GM12878 (cell line): ENCODE data around the gene AFAP1. TPM values are rescaled to one million over a fixed set of nuclear protein-coding genes. Genes with fewer than 3 reads are reported as not detected.

ENCODE experiments used
- ATAC-seq: fragments of 200-7000 bp; cut with Tn5 transposase; 3 replicates; pipeline ENCODE4 v1.9.1; 2020; ENCODE audit warnings: mild to moderate bottlenecking, moderate library complexity
- BruUV-seq: library from RNA; stranded (reverse); fragments of 400-500 nt; replicated peaks from 2 replicates; lab custom pipeline; 2021; lab: Mats Ljungman, UMichigan
- CTCF ChIA-PET: fragments of 300-600 bp; sonication (Branson Sonifier 250); formaldehyde crosslinking; extraction: SDS; loops from one replicate; lab custom pipeline; 2021; ENCODE audit warnings: inconsistent platforms; lab: Yijun Ruan, JAX
- POLR2A ChIA-PET: fragments of 350-600 bp; formaldehyde crosslinking; extraction: SDS; loops from one replicate; lab custom pipeline; 2021; ENCODE audit warnings: inconsistent platforms; lab: Charles Lee
- RAD21 ChIA-PET: fragments of 300-600 bp; sonication (Branson Sonifier 250); formaldehyde crosslinking; loops from one replicate; lab custom pipeline; 2023; ENCODE audit warnings: antibody characterized with exemption; ENCODE audit not compliant: unreplicated experiment; lab: Charles Lee
- SMC1A ChIA-PET: fragments of 300-600 bp; sonication (Branson Sonifier 250); formaldehyde crosslinking; loops from one replicate; lab custom pipeline; 2023; ENCODE audit not compliant: unreplicated experiment, uncharacterized antibody; lab: Charles Lee
- DNase-seq: peaks from one replicate; pipeline ENCODE4 v3.0.0-alpha.2; 2011; ENCODE audit warnings: low read depth, low spot score
- FAIRE-seq: peaks from 3 replicates; lab custom pipeline; 2011; peaks lifted over from hg19 to GRCh38; lab: Jason Lieb, UNC
- H2AFZ ChIP-seq: 2 replicates; pipeline ENCODE4 v1.6.0; 2011; ENCODE audit warnings: low read depth, low read length, control low read depth; ENCODE audit not compliant: control insufficient read depth
- H3K27ac ChIP-seq: 2 replicates; pipeline ENCODE4 v1.5.1; 2011; ENCODE audit warnings: control low read depth; ENCODE audit not compliant: control insufficient read depth, insufficient read depth
- H3K27me3 ChIP-seq, 2 experiments: replicated peaks in 1 of 2; 2 replicates each; pipeline versions ENCODE4 v1.6.0 to v1.6.1; 2011; ENCODE audit warnings: low read length in 1 of 2; ENCODE audit not compliant: control insufficient read depth in 2 of 2, insufficient read depth in 2 of 2
- H3K36me3 ChIP-seq, 2 experiments: 2 replicates each; pipeline ENCODE4 v1.5.1; 2011; ENCODE audit warnings: low read length in 1 of 2; ENCODE audit not compliant: control insufficient read depth in 2 of 2, insufficient read depth in 2 of 2
- H3K4me1 ChIP-seq: 2 replicates; pipeline ENCODE4 v1.6.1; 2011; ENCODE audit warnings: mild to moderate bottlenecking, low read length, moderate library complexity, mixed read lengths; ENCODE audit not compliant: control insufficient read depth, insufficient read depth
- H3K4me2 ChIP-seq: 2 replicates; pipeline ENCODE4 v1.6.0; 2011; ENCODE audit warnings: control low read depth; ENCODE audit not compliant: control insufficient read depth, insufficient read depth
- H3K4me3 ChIP-seq: fragments of 200-600 bp; sonication (generic); 2 replicates; pipeline ENCODE4 v1.5.1; 2016
- H3K79me2 ChIP-seq: 2 replicates; pipeline ENCODE4 v1.6.0; 2011; ENCODE audit warnings: low read length; ENCODE audit not compliant: control insufficient read depth, insufficient read depth
- H3K9ac ChIP-seq: 2 replicates; pipeline ENCODE4 v1.8.0; 2011; ENCODE audit warnings: low read length, control low read depth, mixed read lengths; ENCODE audit not compliant: control insufficient read depth, insufficient read depth
- H3K9me3 ChIP-seq: replicated peaks from 3 replicates; pipeline ENCODE4 v1.5.1; 2011; ENCODE audit warnings: mild to moderate bottlenecking, low read length; ENCODE audit not compliant: control insufficient read depth, insufficient read depth
- H4K20me1 ChIP-seq: 2 replicates; pipeline ENCODE4 v1.6.0; 2011; ENCODE audit not compliant: control insufficient read depth, insufficient read depth
- EED ChIP-seq: sonication (generic); IDR thresholded peaks from 2 replicates; pipeline ENCODE4 v1.6.1; 2016; ENCODE audit warnings: antibody characterized with exemption, low read depth
- EP300 ChIP-seq, 2 experiments: fragments of 150-350 bp in 1 of 2; IDR thresholded peaks; 2 replicates each; pipeline ENCODE4 v1.6.1; 2011 to 2012; ENCODE audit warnings: low read depth in 2 of 2, low read length in 2 of 2, borderline replicate concordance in 1 of 2, improper control_type of control experiment in 1 of 2, inconsistent platforms in 1 of 2; ENCODE audit not compliant: control insufficient read depth in 1 of 2
- KAT2A ChIP-seq: conservative IDR thresholded peaks from 2 replicates; pipeline ENCODE4 v1.6.1; 2011; ENCODE audit warnings: low read depth, low read length; ENCODE audit not compliant: control insufficient read depth
- NBN ChIP-seq: fragments of 450-650 bp; IDR thresholded peaks from 2 replicates; pipeline ENCODE4 v1.6.1; 2016
- RAD51 ChIP-seq: fragments of 450-650 bp; IDR thresholded peaks from 2 replicates; pipeline ENCODE4 v1.6.1; 2016; ENCODE audit warnings: moderate library complexity, mild to moderate bottlenecking, inconsistent platforms
- RFX5 ChIP-seq: IDR thresholded peaks from 2 replicates; pipeline ENCODE4 v1.6.1; 2011; ENCODE audit warnings: low read depth, low read length, improper control_type of control experiment
- WRNIP1 ChIP-seq: IDR thresholded peaks from 2 replicates; pipeline ENCODE4 v1.6.1; 2011; ENCODE audit warnings: low read depth, low read length, improper control_type of control experiment, borderline replicate concordance
- ZBED1 ChIP-seq: IDR thresholded peaks from 2 replicates; pipeline ENCODE4 v1.6.1; 2016; ENCODE audit warnings: borderline replicate concordance
- WGBS: methylation state at CpG from one replicate; pipeline ENCODE4 v1.1.6; 2016; ENCODE audit warnings: low lambda C conversion rate; ENCODE audit not compliant: insufficient replicate concordance, insufficient coverage; ENCODE audit errors: missing lambda C conversion rate; 5-methylcytosine and 5-hydroxymethylcytosine counted together
- in situ Hi-C: fragments of 300-500 bp; cut with MboI; formaldehyde crosslinking; loops from 9 replicates; pipeline ENCODE4 v1.14.3; 2018; ENCODE audit warnings: mixed read lengths
- intact Hi-C: fragments of 100-400 bp; cut with micrococcal nuclease; formaldehyde crosslinking; loops from one replicate; pipeline ENCODE4 v1.14.2; 2022; ENCODE audit not compliant: unreplicated experiment
- polyA plus RNA-seq, 11 experiments: library from polyadenylated mRNA; depleted of rRNA in 4 of 11; unstranded in 6 of 11; stranded (reverse) in 5 of 11; fragments of >200 nt; fragmentation: Nextera tagmentation in 4 of 11; fragmentation: Illumina TruSeq in 1 of 11; extraction: Ambion mirVana in 4 of 11; extraction: Trizol in 1 of 11; gene quantifications; 1 replicate in 1 of 11; 2 replicates in 10 of 11; pipeline versions ENCODE4 v1.2.1 to v1.2.3, GENCODE V29; 2011 to 2016; ENCODE audit warnings: inconsistent platforms in 2 of 11, missing spikeins in 2 of 11, low read depth in 1 of 11
- total RNA-seq, 4 experiments: library from RNA; depleted of rRNA in 3 of 4; stranded (reverse); fragments of >200 nt in 3 of 4; fragmentation: Illumina TruSeq in 1 of 4; extraction: Trizol in 1 of 4; gene quantifications; 2 replicates each; pipeline versions ENCODE4 v1.2.1 to v1.2.3, GENCODE V29; 2013 to 2021
- TF ChIP-seq, protein P1 (sequence below): IDR thresholded peaks from 2 replicates; pipeline ENCODE4 v1.6.1; 2012; ENCODE audit warnings: low read length, inconsistent platforms
- TF ChIP-seq, protein P2 (sequence below): IDR thresholded peaks from 2 replicates; pipeline ENCODE4 v1.6.1; 2011; ENCODE audit warnings: borderline replicate concordance, low read depth, mild to moderate bottlenecking, moderate library complexity, mixed read lengths, low read length; ENCODE audit not compliant: insufficient read depth; ENCODE audit errors: extremely low read length
- TF ChIP-seq, protein P3 (sequence below): IDR thresholded peaks from 2 replicates; pipeline ENCODE4 v1.6.1; 2012; ENCODE audit warnings: improper control_type of control experiment, low read depth, low read length; ENCODE audit not compliant: insufficient replicate concordance

Gene AFAP1
- total and polyA plus RNA-seq, 10 of the 15 experiments (the other 5 are each of a cell fraction or from before 2014, with no cell fraction given) = 0.02 to 0.23 (median 0.09) TPM; not detected in 1

DNA sequence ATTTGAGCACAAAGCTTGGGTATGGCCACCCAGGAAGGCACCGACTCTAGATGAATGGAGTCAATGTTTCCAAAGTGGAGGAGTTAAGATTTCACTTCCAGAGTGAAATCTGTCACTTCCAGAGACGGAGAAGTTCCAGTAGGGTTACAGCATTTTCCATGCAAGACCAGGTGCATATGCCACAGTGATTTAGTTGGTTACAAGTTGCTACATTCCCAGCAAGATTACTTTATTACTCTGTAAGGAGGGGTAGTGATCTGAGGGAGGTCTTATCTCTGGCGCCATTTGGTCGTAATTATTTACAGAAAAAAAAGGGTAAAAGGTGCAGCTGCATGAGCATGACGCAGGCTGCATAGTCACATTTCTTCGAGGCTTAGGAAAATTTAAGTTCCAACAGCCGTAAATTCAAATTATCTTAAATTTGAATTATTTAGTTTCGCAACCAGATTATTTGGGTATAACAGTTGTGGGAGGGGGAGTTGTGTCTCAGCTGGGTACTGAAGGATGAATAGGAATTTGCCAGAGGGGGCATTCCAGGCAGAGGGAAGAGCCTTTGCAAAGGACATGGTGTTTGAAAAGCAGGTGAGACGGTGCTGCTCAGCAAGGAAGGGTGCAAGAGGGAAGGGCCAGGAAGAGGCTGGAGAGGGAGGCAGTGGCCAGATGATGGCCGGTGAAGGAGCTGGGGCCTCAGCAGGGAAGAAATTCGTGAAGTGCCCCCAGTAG is 17.4 kb upstream of the AFAP1 start:
- POLR2A ChIA-PET = no interaction called here
- no peaks in the 10 kb centered on the region for H3K36me3 ChIP-seq
- CTCF ChIA-PET = interaction anchor here (1.0 kb wide), 1 partner anchor 155 kb away, joined by 4 read pairs; no protein-coding TSS in a partner anchor
- no peaks in the 10 kb centered on the region for H3K79me2 ChIP-seq
- peaks cover 5% of the 10 kb centered on the region for H3K4me1 ChIP-seq
- in situ Hi-C loops = no loop called here
- H3K9me3 ChIP-seq = no peaks in the 10 kb centered on the region; the same call in 2 of the 3 replicates
- no peak overlapping the region for H3K27ac ChIP-seq
- no peak for ATAC-seq
- H3K9ac ChIP-seq = no peak overlapping the region
- peaks cover 0 to 1% of the 10 kb centered on the region in 2 experiments; a peak in 2 of 4 replicates for H3K27me3 ChIP-seq
- RAD21 ChIA-PET = no interaction called here
- SMC1A ChIA-PET = no interaction called here
- no peak overlapping the region for H3K4me3 ChIP-seq
- 17% methylated on average over 11 of the region's 11 CpGs for WGBS
- intact Hi-C loops = no loop called here
- no TSS peak for BruUV-seq
- DNase-seq = no peak
- FAIRE-seq = no peak
- no peak overlapping the region for H3K4me2 ChIP-seq
- no peak overlapping the region for H2AFZ ChIP-seq
- H4K20me1 ChIP-seq = no peaks in the 10 kb centered on the region
- no peak for TF ChIP-seq NBN
- TF ChIP-seq, protein P1, sequence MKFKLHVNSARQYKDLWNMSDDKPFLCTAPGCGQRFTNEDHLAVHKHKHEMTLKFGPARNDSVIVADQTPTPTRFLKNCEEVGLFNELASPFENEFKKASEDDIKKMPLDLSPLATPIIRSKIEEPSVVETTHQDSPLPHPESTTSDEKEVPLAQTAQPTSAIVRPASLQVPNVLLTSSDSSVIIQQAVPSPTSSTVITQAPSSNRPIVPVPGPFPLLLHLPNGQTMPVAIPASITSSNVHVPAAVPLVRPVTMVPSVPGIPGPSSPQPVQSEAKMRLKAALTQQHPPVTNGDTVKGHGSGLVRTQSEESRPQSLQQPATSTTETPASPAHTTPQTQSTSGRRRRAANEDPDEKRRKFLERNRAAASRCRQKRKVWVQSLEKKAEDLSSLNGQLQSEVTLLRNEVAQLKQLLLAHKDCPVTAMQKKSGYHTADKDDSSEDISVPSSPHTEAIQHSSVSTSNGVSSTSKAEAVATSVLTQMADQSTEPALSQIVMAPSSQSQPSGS = no peak
- TF ChIP-seq EP300 (IDR thresholded peaks at IDR 0.05; ENCODE audit: borderline replicate concordance in 1 of 2, control insufficient read depth in 1 of 2, low read depth in 2 of 2, low read length in 2 of 2) = no peak
- TF ChIP-seq, protein P2, sequence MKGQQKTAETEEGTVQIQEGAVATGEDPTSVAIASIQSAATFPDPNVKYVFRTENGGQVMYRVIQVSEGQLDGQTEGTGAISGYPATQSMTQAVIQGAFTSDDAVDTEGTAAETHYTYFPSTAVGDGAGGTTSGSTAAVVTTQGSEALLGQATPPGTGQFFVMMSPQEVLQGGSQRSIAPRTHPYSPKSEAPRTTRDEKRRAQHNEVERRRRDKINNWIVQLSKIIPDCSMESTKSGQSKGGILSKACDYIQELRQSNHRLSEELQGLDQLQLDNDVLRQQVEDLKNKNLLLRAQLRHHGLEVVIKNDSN = no peak
- TF ChIP-seq WRNIP1 = no peak
- no peak for TF ChIP-seq RFX5
- TF ChIP-seq RAD51 = no peak
- TF ChIP-seq KAT2A = no peak
- no peak for TF ChIP-seq EED
- no peak for TF ChIP-seq ZBED1
- TF ChIP-seq, protein P3, sequence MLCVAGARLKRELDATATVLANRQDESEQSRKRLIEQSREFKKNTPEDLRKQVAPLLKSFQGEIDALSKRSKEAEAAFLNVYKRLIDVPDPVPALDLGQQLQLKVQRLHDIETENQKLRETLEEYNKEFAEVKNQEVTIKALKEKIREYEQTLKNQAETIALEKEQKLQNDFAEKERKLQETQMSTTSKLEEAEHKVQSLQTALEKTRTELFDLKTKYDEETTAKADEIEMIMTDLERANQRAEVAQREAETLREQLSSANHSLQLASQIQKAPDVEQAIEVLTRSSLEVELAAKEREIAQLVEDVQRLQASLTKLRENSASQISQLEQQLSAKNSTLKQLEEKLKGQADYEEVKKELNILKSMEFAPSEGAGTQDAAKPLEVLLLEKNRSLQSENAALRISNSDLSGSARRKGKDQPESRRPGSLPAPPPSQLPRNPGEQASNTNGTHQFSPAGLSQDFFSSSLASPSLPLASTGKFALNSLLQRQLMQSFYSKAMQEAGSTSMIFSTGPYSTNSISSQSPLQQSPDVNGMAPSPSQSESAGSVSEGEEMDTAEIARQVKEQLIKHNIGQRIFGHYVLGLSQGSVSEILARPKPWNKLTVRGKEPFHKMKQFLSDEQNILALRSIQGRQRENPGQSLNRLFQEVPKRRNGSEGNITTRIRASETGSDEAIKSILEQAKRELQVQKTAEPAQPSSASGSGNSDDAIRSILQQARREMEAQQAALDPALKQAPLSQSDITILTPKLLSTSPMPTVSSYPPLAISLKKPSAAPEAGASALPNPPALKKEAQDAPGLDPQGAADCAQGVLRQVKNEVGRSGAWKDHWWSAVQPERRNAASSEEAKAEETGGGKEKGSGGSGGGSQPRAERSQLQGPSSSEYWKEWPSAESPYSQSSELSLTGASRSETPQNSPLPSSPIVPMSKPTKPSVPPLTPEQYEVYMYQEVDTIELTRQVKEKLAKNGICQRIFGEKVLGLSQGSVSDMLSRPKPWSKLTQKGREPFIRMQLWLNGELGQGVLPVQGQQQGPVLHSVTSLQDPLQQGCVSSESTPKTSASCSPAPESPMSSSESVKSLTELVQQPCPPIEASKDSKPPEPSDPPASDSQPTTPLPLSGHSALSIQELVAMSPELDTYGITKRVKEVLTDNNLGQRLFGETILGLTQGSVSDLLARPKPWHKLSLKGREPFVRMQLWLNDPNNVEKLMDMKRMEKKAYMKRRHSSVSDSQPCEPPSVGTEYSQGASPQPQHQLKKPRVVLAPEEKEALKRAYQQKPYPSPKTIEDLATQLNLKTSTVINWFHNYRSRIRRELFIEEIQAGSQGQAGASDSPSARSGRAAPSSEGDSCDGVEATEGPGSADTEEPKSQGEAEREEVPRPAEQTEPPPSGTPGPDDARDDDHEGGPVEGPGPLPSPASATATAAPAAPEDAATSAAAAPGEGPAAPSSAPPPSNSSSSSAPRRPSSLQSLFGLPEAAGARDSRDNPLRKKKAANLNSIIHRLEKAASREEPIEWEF = no peak
